ENCODE results near the gene ERG. TPM values are rescaled to one million over a fixed set of nuclear protein-coding genes. Genes with fewer than 3 reads are reported as not detected.

Gene ERG
- total RNA-seq, 4 donors from 2014 or later: 10.7 to 63.7 (median 41.0) TPM

DNA sequence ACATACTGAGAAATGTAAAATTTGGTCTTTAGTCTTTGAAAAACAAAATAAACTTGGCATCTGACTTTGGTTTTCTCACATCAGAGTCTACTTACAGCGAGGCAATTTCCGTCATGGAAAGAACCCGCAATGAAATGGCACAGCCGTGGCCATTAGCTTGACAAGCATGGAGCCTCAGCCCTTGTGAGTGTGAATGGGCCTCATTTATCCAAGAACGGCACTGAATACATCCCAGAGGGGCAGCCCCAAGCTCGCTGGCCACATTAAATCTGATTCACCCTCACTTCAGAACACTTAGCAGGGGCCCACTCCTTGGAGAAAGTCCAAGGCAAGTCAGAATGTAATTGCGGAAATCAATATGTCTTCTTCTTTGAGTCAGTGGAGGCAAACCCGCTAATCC is 64.8 kb downstream of the ERG start:
- no peak for ATAC-seq (ENCODE audit: low FRiP score)
- no peak for TF ChIP-seq CTCF (IDR thresholded peaks at IDR 0.05)
- no peak for DNase-seq (ENCODE audit: low spot score)

DNA sequence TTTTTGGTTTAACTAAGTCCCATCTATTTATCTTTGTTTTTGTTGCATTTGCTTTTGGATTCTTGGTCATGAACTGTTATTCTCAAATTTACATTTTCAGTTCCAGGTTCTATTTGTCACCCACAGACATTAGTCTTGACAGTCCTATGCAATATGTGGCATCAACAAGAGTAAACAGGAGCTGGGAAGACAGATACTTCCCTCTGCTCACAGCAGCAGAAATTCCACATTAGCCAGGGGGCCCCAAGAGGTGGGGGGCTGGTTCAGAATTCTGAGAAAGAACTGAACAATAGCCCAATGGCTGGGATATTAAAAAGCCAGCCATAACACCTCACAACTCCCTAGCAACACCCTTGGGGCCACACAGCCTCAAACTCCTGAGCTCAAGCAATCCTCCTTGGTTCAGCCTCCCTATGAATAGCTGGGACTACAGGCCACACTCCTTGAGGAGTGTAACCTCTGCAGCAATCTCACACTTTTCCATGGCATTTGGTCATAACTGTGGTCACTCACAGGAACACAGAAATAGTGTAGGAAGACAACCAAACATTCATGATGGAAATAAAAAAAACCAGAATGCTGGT is 67.8 kb downstream of the ERG start:
- ATAC-seq (ENCODE audit: low FRiP score) (no peak), DNase-seq (ENCODE audit: low spot score) (no peak)
- TF ChIP-seq CTCF (IDR thresholded peaks at IDR 0.05): no peak

- DNase-seq (ENCODE audit: low spot score): no peak
- no peak for TF ChIP-seq CTCF (IDR thresholded peaks at IDR 0.05)
- ATAC-seq (ENCODE audit: low FRiP score): no peak
These were observed 69.3 kb downstream of the ERG start for GRCh38 chr21:38429011-38429410.

DNA sequence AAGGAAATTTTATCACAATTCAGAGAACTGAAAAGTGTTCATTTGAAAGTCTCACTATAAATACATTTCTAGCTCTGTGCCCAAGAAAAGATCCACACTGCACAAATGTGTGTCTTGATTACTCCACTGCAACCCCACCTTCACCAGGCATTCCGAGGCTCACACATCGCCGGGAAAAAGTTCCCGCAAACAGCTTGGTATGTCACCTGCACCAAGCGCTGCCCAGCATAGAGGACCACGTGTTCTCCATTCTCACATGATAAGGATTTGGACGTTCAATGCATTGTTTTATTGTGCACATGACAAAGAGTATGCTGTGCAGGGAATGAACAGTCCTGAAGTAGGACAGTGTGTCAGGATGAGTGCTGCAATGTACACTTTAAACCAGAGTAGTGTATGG is 70.1 kb downstream of the ERG start:
- TF ChIP-seq CTCF (IDR thresholded peaks at IDR 0.05): no peak
- ATAC-seq (ENCODE audit: low FRiP score) (no peak), DNase-seq (ENCODE audit: low spot score) (no peak)

GRCh38 chr21:38424305-38425019 is 73.8 kb downstream of the ERG start:
- ATAC-seq (ENCODE audit: low FRiP score) (no peak), DNase-seq (ENCODE audit: low spot score) (no peak)
- TF ChIP-seq CTCF (IDR thresholded peaks at IDR 0.05): no peak

DNA sequence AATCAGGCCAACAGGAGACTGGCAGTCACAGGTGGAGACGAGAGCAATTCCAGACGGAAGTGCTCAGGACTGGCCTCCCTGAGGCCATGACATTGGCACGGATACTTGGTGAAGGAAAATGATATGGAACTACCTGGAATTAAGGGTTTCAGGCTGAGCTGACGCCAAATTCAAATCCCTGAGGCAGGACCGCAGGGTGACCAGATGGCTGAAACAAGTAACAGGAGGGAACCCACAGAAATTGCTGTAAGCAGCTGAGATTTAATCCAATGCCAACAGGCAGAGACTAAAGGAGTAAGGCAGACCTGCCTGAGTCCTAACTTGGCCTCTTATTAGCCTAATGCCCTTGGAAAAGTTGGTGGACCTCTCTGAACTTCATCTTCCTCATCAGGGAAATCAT is 76.2 kb downstream of the ERG start:
- no peak for TF ChIP-seq CTCF (IDR thresholded peaks at IDR 0.05)
- no peak for DNase-seq (ENCODE audit: low spot score)
- ATAC-seq (ENCODE audit: low FRiP score): no peak

DNA sequence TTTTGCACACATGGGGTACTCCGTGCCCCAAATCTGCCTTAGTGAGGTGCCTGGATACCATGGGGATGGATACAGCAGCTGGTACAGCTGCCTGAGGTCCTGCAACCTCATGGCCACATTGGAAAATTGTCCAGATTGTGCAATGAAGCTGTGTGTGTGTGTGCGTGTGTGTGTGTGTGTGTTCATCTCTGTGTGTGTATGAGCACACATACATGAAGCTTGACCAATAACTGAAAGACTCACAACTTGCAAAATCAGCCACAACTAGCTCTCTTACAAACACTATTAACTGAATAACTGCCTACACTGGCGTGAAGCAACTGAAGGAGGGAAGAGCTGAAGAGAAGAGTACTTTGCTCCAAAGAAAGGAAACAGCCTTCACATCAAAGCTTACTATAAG is 78.1 kb downstream of the ERG start:
- DNase-seq (ENCODE audit: low spot score) (no peak), ATAC-seq (ENCODE audit: low FRiP score) (no peak)
- TF ChIP-seq CTCF (IDR thresholded peaks at IDR 0.05): no peak
